Peyer's patch (tissue), 4 donors: ENCODE measurements around the gene ABR. TPM values are rescaled to one million over a fixed set of nuclear protein-coding genes. Genes with fewer than 3 reads are reported as not detected.

Experiments
- DNase-seq, 3 donors: peaks; one replicate each; pipeline ENCODE4 v3.0.0-alpha.2; 2017 to 2019
- H3K27ac ChIP-seq, 4 donors: fragments of 200-600 bp; sonication (generic); one replicate each; pipeline ENCODE4 v1.5.1; 2016 to 2019
- H3K27me3 ChIP-seq, 2 donors: fragments of 200-600 bp; sonication (generic); one replicate each; pipeline ENCODE4 v1.5.1; 2019
- H3K36me3 ChIP-seq, 3 donors: fragments of 200-600 bp; sonication (generic); one replicate each; pipeline ENCODE4 v1.5.1; 2016 to 2019
- H3K4me1 ChIP-seq, 4 donors: fragments of 200-600 bp; sonication (generic); one replicate each; pipeline ENCODE4 v1.5.1; 2016 to 2019
- H3K4me3 ChIP-seq, 4 donors: fragments of 200-600 bp; sonication (generic); 1 replicate in 3 of 4; 2 replicates in 1 of 4; pipeline ENCODE4 v1.5.1; 2016 to 2019; ENCODE audit warnings: mild to moderate bottlenecking in 1 of 4
- H3K9me3 ChIP-seq, 4 donors: fragments of 200-600 bp; sonication (generic); one replicate each; pipeline ENCODE4 v1.5.1; 2016 to 2019; ENCODE audit warnings: mild to moderate bottlenecking in 1 of 4
- POLR2A ChIP-seq, 2 donors: fragments of 450-650 bp; IDR thresholded peaks; one replicate each; pipeline ENCODE4 v1.5.1; 2017; ENCODE audit warnings: antibody characterized with exemption in 2 of 2, mild to moderate bottlenecking in 2 of 2, moderate library complexity in 2 of 2
- total RNA-seq, 4 donors: library from RNA; depleted of rRNA; stranded (reverse); fragments of >200 nt; gene quantifications; one replicate each; pipeline ENCODE4 v1.1.0, GENCODE V29; 2016
- TF ChIP-seq, protein P1 (sequence below), 6 experiments: fragments of 450-650 bp in 4 of 6; fragments of 200-600 bp in 2 of 6; sonication (generic) in 1 of 6; IDR thresholded peaks; one replicate each; pipeline ENCODE4 v1.5.1; 2017 to 2019; ENCODE audit warnings: antibody characterized with exemption in 6 of 6, mild to moderate bottlenecking in 3 of 6, moderate library complexity in 1 of 6

Gene ABR
- total RNA-seq, 4 donors from 2014 or later: 220 to 753 (median 440) TPM

DNA sequence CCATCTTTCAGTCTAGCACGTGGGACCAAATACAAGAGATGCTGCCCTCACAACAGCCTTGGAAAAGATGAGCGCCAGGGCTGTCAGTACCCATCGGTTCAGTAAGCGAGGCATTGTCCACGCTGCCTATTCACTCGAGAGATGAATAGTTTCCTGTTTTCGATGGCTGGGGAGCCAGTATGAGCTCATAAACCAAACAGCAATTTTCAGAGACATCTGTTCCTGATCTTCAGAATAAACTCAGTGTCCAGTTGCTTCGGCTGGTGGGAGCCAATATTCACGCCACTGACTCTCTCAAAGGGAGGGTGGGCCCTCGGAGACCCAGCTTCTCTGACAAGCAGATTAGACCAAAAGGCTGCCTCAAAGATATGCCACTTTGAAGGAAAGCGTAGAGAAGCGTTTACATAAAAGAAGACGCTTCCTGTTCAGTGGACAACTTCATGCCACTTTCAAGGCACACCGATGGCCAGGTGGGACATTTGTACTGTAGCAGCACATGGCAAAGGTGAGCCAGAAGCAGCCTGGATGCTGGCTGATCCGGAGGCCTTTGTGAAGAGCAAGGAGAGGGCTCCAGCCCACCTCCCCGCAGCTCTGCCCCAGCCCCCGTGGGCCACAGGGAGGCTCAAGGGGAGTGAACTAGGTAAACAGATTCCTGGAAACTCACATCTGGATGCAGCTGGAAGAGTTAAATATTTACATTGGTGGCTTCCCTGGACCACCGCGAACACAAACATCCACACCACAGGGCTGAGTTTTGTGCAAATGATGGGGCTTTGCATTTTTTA, 176.8 kb downstream of the ABR start:
- Histone ChIP-seq H3K4me1 (peaks cover 0 to 67% (median 3%) of the 10 kb centered on the region in 4 donors), H3K36me3 (peaks cover 0 to 82% (median 0%) of the 10 kb centered on the region in 3 donors), H3K9me3 (no peaks in the 10 kb centered on the region), H3K27me3 (no peaks in the 10 kb centered on the region), H3K4me3 (no peak overlapping the region), H3K27ac (peak overlapping the region in 3 of 4 donors; percentile 40 to 76 (median 74))
- TF ChIP-seq POLR2A (IDR thresholded peaks at IDR 0.05): no peak
- TF ChIP-seq, protein P1, sequence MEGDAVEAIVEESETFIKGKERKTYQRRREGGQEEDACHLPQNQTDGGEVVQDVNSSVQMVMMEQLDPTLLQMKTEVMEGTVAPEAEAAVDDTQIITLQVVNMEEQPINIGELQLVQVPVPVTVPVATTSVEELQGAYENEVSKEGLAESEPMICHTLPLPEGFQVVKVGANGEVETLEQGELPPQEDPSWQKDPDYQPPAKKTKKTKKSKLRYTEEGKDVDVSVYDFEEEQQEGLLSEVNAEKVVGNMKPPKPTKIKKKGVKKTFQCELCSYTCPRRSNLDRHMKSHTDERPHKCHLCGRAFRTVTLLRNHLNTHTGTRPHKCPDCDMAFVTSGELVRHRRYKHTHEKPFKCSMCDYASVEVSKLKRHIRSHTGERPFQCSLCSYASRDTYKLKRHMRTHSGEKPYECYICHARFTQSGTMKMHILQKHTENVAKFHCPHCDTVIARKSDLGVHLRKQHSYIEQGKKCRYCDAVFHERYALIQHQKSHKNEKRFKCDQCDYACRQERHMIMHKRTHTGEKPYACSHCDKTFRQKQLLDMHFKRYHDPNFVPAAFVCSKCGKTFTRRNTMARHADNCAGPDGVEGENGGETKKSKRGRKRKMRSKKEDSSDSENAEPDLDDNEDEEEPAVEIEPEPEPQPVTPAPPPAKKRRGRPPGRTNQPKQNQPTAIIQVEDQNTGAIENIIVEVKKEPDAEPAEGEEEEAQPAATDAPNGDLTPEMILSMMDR (IDR thresholded peaks at IDR 0.05): no peak
- DNase-seq: no peak

GRCh38 chr17:1002412-1002753, 177.4 kb downstream of the ABR start:
- Histone ChIP-seq H3K4me3 (no peak overlapping the region), H3K9me3 (no peaks in the 10 kb centered on the region), H3K27ac (peak overlapping the region in 3 of 4 donors; percentile 40 to 76 (median 74)), H3K36me3 (peaks cover 0 to 76% (median 0%) of the 10 kb centered on the region in 3 donors), H3K4me1 (peaks cover 0 to 73% (median 8%) of the 10 kb centered on the region in 4 donors), H3K27me3 (no peaks in the 10 kb centered on the region)
- TF ChIP-seq POLR2A (IDR thresholded peaks at IDR 0.05): no peak
- TF ChIP-seq, protein P1 (IDR thresholded peaks at IDR 0.05): no peak
- no peak for DNase-seq

GRCh38 chr17:1001640-1002411, 178.0 kb downstream of the ABR start:
- Histone ChIP-seq H3K4me1 (peaks cover 0 to 74% (median 8%) of the 10 kb centered on the region in 4 donors), H3K36me3 (peaks cover 0 to 71% (median 0%) of the 10 kb centered on the region in 3 donors), H3K9me3 (no peaks in the 10 kb centered on the region), H3K4me3 (no peak overlapping the region), H3K27me3 (no peaks in the 10 kb centered on the region), H3K27ac (peak overlapping the region in 3 of 4 donors; percentile 40 to 76 (median 74))
- no peak for DNase-seq
- TF ChIP-seq, protein P1 (IDR thresholded peaks at IDR 0.05): no peak
- no peak for TF ChIP-seq POLR2A (IDR thresholded peaks at IDR 0.05)

- Histone ChIP-seq H3K36me3 (peaks cover 0 to 62% (median 0%) of the 10 kb centered on the region in 3 donors), H3K9me3 (no peaks in the 10 kb centered on the region), H3K4me1 (peaks cover 0 to 70% (median 10%) of the 10 kb centered on the region in 4 donors), H3K27me3 (no peaks in the 10 kb centered on the region), H3K27ac (peak overlapping the region in 2 of 4 donors; percentile 38 to 76), H3K4me3 (no peak overlapping the region)
- no peak for DNase-seq
- TF ChIP-seq, protein P1 (IDR thresholded peaks at IDR 0.05): no peak
- no peak for TF ChIP-seq POLR2A (IDR thresholded peaks at IDR 0.05)
Measured at GRCh38 chr17:1000597-1001461, 179.0 kb downstream of the ABR start.

DNA sequence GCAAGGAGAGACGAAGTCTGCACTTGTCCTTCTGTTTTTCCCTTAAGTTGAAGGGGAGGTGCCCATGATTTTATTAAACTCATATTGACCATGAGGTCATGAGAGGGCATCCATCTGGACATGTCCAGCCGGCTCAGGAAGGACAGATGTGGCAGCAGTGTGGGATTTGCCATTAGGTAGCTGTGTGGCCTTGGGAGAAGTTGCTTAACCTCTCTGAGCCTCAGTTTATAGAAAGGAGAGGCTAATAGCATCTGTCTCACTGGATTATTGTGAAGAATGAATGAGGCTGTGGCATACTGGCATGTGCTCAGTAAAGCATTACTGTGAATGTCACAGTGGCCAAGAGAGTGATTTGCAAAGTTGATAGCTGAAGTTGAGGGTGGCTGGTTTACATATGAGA, 181.7 kb downstream of the ABR start:
- Histone ChIP-seq H3K4me3 (peak overlapping the region in 1 of 4 donors; percentile 93), H3K36me3 (peaks cover 0 to 36% (median 0%) of the 10 kb centered on the region in 3 donors), H3K4me1 (peaks cover 0 to 44% (median 10%) of the 10 kb centered on the region in 4 donors), H3K9me3 (peaks cover 0 to 5% (median 0%) of the 10 kb centered on the region in 4 donors), H3K27ac (no peak overlapping the region), H3K27me3 (no peaks in the 10 kb centered on the region)
- no peak for DNase-seq
- TF ChIP-seq, protein P1 (IDR thresholded peaks at IDR 0.05): no peak
- no peak for TF ChIP-seq POLR2A (IDR thresholded peaks at IDR 0.05)
